ENCODE measurements around the gene LCP2.
"Not testable (repeated sequence)": the region's sequence is repeated elsewhere in the genome, so short reads cannot be mapped to it uniquely, and the experiment has no call there.

The LCP2 gene

GRCh38 chr5:170270293-170271069 is 27.1 kb downstream of the LCP2 start:
- no peak for DNase-seq

GRCh38 chr5:170269579-170269978 is 28.0 kb downstream of the LCP2 start:
- no peak for DNase-seq

GRCh38 chr5:170268884-170269283 is 28.7 kb downstream of the LCP2 start:
- no peak for DNase-seq

GRCh38 chr5:170268153-170268689 is 29.4 kb downstream of the LCP2 start:
- no peak for DNase-seq

- DNase-seq: peak; percentile 71
Observed at GRCh38 chr5:170267431-170268152, 30.0 kb downstream of the LCP2 start.

- DNase-seq: no peak
Observed at GRCh38 chr5:170266570-170267381, 30.8 kb downstream of the LCP2 start.

GRCh38 chr5:170265522-170265921 is 32.1 kb downstream of the LCP2 start:
- no peak for DNase-seq

- DNase-seq: no peak
Observed at GRCh38 chr5:170263906-170264305, 33.7 kb downstream of the LCP2 start.

GRCh38 chr5:170262061-170263045 is 35.2 kb downstream of the LCP2 start:
- DNase-seq: no peak

- DNase-seq: no peak
Observed at GRCh38 chr5:170261528-170262043, 36.0 kb downstream of the LCP2 start.

- DNase-seq: no peak
Observed at GRCh38 chr5:170257370-170257769, 40.2 kb downstream of the LCP2 start.

GRCh38 chr5:170256571-170256970 is 41.0 kb downstream of the LCP2 start:
- DNase-seq: no peak

GRCh38 chr5:170254056-170254455 is 43.5 kb downstream of the LCP2 start:
- DNase-seq: peak; percentile 60

- no peak for DNase-seq
Observed at GRCh38 chr5:170252720-170253350, 44.7 kb downstream of the LCP2 start.

GRCh38 chr5:170252109-170252508 is 45.5 kb downstream of the LCP2 start:
- no peak for DNase-seq

GRCh38 chr5:170251462-170251861 is 46.1 kb downstream of the LCP2 start:
- no peak for DNase-seq

- no peak for DNase-seq
Observed at GRCh38 chr5:170250810-170251317, 46.7 kb downstream of the LCP2 start.

- DNase-seq: no peak
Observed at GRCh38 chr5:170249355-170249754, 48.2 kb downstream of the LCP2 start.

GRCh38 chr5:170248931-170249227 is 48.7 kb downstream of the LCP2 start:
- not testable (repeated sequence) for DNase-seq

- no peak for DNase-seq
Observed at GRCh38 chr5:170248172-170248930, 49.2 kb downstream of the LCP2 start.
